ENCODE data around the gene REEP1.
"Not testable (repeated sequence)": the region's sequence is repeated elsewhere in the genome, so short reads cannot be mapped to it uniquely, and the experiment has no call there.

The REEP1 gene

GRCh38 chr2:86224645-86225355, 112.6 kb downstream of the REEP1 start:
- no peak for DNase-seq (ENCODE audit: low spot score)

DNA sequence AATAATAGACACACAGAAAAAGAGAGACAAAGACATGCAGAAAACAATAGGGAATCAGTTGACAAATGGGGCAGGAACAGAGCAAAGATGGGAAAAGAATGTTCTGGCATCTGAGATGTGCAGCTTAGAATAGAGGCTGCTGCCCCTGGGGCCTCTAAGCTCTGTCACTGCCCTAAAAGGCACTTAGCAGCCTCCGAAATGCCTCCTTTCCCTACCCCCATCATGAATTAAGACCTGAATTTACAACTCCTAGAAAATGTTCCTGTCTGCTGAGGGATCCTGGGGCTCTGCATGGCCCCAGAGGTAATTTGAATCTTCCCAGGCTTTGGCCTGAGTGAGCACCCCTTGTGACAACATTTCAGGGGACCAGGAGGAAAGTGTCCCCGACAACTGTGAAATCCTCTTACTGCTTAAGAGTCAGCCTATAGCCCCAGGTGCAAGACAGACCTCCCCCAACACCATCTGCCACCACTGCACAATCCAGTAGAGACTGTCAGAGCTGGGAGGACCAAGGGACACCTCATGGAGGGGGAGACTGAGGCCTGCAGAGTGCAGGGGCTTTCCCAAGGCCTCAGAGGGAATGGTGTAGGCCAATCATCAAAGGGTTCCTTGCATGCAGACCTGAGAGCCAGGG, 113.4 kb downstream of the REEP1 start:
- DNase-seq (ENCODE audit: low spot score): no peak

DNA sequence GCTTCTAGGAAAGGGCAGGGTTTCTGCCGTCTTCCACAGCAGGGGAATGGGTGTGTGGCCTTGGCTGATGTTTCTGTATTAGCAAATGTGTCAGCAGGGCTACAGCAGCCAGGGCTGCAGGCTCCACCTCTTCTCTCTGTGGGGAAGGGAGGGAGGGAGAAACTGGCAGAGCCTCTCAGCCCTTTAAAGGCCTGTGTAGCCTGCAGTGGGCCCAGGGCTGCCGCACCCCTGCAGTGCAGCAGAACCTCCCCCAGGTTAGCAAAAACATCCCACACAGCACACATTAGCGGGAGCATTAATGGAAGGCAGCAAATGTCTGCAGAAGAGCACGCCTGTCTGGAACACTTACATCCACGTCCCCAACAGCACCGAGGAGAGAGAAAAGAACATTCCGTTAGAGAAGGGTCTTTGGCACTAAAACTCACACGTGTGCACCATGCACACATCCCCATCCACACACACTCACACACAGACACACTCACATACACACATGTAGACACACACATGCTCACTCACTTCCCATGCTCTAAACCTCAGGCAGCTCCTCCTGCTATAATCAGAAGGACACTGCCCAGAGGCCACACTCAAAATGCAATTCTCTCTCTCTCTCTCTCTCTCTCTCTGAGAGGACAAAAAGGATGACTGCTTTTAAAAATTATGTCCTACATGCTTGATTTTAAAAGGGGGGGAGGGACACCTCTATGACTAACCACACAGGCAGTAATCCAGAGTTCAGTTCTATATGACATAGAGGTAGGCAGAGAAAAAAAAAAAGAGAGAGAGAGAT, 114.1 kb downstream of the REEP1 start:
- peak; percentile 76 for DNase-seq (ENCODE audit: low spot score)

DNA sequence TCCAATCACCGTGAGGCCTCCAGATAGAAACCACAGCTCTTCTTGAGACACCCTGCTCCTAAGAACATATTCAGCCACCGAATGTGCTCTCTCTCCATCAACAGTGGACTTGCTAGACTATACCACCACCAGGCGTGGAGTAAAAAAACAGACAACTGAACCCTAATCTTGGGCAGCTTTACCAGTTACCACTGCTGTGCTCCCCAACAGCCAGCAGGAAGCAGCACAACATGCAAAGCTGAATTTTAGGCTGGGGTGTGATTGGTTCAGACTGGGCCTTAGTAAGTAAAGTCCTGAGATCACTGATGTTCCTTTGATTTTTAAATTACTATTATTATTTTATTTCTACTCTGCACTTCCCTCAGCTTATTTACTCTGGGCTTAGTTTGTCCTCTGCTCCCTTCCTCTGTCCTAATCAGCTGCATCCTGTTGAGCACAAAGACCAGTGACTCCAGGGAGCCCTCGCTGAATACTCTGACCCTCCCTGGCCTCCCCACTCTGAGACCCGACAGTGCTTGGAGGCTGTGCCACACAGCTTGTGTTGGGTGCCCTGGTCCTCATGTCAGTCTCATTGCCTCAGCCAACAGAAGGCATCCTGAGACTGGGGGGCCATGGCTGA, 116.3 kb downstream of the REEP1 start:
- peak; percentile 49 for DNase-seq (ENCODE audit: low spot score)

GRCh38 chr2:86219896-86220295, 117.5 kb downstream of the REEP1 start:
- DNase-seq (ENCODE audit: low spot score): no peak

DNA sequence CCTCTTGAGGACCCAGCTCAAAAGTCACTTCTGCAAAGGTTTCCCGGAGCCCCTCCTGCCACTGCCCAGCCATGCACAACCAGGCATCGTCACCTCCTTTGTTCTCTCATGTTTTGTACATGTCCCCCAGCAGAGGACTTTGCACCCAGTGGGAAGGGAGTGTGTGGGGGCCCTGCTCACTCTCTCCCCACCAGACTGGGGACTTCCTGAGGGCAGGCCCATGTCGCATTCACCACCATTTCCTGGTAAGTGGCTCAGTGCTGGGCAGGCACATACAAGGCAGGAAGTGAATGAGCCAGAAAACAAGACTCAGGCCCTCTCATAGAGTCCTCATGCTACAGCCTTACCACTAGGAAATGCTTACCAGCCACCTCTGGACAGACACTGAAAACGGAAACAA, 119.3 kb downstream of the REEP1 start:
- DNase-seq (ENCODE audit: low spot score): no peak

GRCh38 chr2:86216575-86217555, 120.6 kb downstream of the REEP1 start:
- peak; percentile 42 for DNase-seq (ENCODE audit: low spot score)

DNA sequence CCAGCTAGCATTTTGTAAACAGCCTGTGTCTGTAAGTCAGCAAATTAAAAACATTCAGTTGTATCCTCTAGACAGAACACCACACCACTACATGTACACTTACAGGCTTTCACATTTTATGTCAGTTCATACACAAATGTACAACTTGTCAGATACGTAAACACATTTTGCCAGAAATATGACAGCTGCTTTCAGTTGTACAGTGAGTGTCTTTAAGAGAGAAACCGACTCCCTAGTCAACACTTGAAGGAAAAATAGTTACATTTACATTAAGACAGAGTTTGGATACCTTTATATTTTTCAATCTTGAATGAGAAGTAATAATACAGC, 123.0 kb downstream of the REEP1 start:
- no peak for DNase-seq (ENCODE audit: low spot score)

- no peak for DNase-seq (ENCODE audit: low spot score)
Observed at GRCh38 chr2:86213699-86214502, 123.5 kb downstream of the REEP1 start.

DNA sequence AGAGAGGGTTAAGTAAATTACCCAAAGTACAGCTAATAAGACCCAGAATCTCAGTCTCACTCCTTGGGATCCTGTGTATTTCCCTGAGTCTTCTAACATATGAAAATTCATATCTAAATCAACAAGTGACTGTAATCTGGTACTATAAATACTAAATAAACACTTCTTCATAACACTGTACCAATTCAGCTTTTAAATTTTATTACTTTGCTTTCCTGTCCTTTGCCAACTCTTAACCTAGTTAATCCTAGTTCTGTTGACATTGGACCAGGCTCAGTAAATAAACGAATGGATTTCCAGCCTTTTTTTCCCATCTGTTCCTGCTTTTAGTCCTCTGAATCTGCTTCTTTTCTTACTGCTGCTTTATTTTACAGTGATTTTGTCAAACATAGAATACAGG, 124.4 kb downstream of the REEP1 start:
- DNase-seq (ENCODE audit: low spot score): no peak

GRCh38 chr2:86211796-86212188, 125.6 kb downstream of the REEP1 start:
- DNase-seq (ENCODE audit: low spot score): no peak

GRCh38 chr2:86211033-86211795, 126.2 kb downstream of the REEP1 start:
- DNase-seq (ENCODE audit: low spot score): no peak

DNA sequence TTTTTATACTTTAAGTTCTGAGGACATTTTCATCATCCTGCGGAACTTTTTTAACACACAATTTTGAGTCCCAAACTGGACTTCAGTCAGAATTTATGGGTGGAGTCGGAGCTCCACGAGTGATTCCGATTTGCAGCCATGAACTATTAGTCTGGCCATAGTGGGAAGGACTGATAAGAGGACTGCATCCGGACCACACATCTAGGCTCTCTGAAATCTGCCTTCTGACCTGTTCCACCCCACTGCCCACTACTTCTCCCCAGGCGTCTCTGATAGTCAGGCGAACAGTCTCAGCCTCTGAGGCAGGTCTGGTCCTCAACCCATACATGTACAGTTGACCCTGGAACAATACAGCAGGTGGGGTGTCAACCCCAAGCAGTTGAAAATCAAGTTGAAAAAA, 133.0 kb downstream of the REEP1 start:
- DNase-seq (ENCODE audit: low spot score): no peak

DNA sequence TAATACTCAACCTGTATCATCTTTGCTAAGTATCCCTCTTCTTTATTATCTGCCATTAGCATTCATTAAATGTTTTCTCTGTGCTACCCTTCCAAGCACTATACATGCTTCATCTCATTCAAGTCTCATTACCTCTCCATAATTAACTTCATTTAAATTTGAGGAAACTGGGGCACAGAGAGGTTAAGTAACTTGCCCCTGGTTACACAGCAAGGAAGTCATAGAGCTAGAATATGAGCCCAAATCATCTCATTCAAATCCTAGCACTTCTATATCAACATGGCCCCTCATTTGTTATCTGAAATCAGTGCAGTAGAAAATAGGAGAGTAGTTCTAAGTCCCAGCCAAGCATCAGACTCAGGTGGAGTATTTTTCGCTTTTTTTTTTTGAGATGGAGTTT, 133.8 kb downstream of the REEP1 start:
- no peak for DNase-seq (ENCODE audit: low spot score)

DNA sequence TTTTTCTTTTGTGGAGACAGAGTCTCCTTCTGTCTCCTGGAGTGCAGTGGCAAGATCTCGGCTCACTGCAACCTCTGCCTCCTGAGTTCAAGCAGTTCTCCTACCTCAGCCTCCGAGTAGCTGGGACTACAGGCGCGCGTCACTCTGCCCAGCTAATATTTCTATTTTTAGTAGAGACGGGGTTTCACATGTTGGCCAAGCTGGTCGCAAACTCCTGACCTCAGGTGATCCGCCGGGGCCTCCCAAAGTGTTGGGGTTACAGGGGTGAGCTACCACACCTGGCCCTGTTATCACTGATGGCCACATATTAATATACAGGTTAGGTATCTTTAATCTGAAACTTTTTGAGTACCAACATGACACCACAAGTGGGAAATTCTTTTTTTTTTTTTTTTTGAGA, 134.7 kb downstream of the REEP1 start:
- DNase-seq (ENCODE audit: low spot score): no peak

DNA sequence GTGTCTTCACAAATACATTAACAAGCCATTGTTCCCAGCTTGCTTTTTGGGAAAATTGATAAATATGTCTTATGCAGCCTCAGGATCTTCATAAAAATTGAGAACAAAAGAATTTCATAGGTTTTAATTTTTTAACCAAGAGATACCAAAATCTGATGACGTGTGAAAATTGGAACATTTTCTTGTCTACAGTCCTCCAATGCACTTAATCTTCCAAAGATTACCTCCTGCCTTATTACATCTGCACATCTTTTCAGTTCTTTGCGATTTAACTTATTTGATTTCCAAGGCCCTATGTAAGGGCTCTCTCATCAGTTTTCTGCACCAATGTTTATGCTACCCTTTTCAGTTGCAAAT, 135.1 kb downstream of the REEP1 start:
- no peak for DNase-seq (ENCODE audit: low spot score)

DNA sequence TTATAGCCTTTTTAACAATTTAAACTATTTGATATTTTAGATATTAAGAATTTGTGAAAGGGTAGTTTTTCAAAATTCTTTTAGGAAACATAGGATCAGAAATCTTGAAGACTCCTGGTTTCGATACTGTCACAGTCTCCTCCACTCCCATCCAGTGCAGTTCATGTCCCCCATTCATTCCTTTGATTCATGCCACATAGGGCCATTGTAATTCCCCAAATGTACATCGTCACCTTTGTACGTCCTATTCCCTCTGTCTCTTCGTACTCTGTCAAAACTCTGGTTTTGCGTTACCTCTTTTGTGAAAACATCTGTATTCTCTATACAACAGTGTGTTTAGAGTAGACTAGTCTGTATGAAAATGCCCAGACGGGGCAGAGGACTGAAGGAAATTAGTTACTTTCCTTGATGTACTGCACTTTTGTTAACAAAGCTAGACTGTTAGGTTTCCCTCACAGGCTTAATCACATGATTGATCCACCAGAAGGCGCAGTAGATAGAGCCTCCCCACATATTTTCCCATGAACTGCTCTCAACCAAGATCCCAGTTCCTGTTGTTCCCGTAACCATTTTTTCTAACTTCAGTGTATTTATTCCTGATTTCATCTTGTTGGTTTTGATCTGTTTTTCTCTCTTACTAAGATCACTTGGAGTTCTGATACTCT, 135.6 kb downstream of the REEP1 start:
- peak; percentile 20 for DNase-seq (ENCODE audit: low spot score)

GRCh38 chr2:86200564-86200963, 136.9 kb downstream of the REEP1 start:
- DNase-seq (ENCODE audit: low spot score): not testable (repeated sequence)

DNA sequence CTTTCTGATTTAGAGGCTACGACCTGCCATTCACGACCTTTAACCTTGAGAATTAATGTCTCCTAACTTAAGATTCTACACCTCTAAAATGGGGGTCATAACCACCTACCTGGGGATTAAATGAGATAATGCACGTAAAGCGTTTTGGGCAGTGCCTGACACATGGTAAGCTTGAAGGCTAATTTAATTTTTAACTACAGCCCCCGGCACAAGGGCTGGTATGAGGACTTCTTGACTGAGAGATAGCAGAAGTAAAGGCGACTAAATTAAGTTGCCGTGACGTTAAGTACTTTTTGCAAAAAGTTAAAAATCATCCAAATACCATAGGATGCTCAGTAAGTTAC, 137.6 kb downstream of the REEP1 start:
- no peak for DNase-seq (ENCODE audit: low spot score)

All from AG08395 (cell line).